Trophoblast cell (in vitro differentiated cells and primary cell): Measurements from ENCODE around the gene SND1.

ENCODE experiments used
- DNase-seq, 2 donors: peaks; one replicate each; pipeline ENCODE4 v3.0.0-alpha.2; 2016
- H2AFZ ChIP-seq: 2 replicates; pipeline ENCODE4 v1.6.1; 2013; ENCODE audit warnings: low read length, moderate library complexity, mild to moderate bottlenecking; ENCODE audit not compliant: insufficient read depth, poor library complexity
- H2AK5ac ChIP-seq: 2 replicates; pipeline ENCODE4 v1.6.1; 2013; ENCODE audit warnings: mild to moderate bottlenecking, low read length
- H2BK120ac ChIP-seq: 2 replicates; pipeline ENCODE4 v1.6.1; 2013; ENCODE audit warnings: low read length, mild to moderate bottlenecking, moderate library complexity; ENCODE audit not compliant: insufficient read depth, poor library complexity
- H2BK12ac ChIP-seq: 2 replicates; pipeline ENCODE4 v1.6.1; 2013; ENCODE audit warnings: mild to moderate bottlenecking, low read length, moderate library complexity
- H2BK5ac ChIP-seq: 2 replicates; pipeline ENCODE4 v1.6.1; 2013; ENCODE audit warnings: low read length, low read depth, moderate library complexity, mild to moderate bottlenecking; ENCODE audit not compliant: poor library complexity
- H3K14ac ChIP-seq: 2 replicates; pipeline ENCODE4 v1.6.1; 2013; ENCODE audit warnings: mild to moderate bottlenecking, low read length
- H3K18ac ChIP-seq: 2 replicates; pipeline ENCODE4 v1.6.1; 2013; ENCODE audit warnings: mild to moderate bottlenecking, low read length
- H3K23ac ChIP-seq: 2 replicates; pipeline ENCODE4 v1.6.1; 2013; ENCODE audit warnings: low read length
- H3K27ac ChIP-seq: 2 replicates; pipeline ENCODE4 v1.5.1; 2013; ENCODE audit warnings: low read depth, mild to moderate bottlenecking, inconsistent platforms, low read length, moderate library complexity
- H3K27me3 ChIP-seq: 2 replicates; pipeline ENCODE4 v1.6.1; 2013; ENCODE audit warnings: inconsistent platforms, mild to moderate bottlenecking, low read length, moderate library complexity; ENCODE audit not compliant: insufficient read depth
- H3K36me3 ChIP-seq, 2 experiments: 1 replicate in 1 of 2; 2 replicates in 1 of 2; pipeline ENCODE4 v1.6.1; 2013; ENCODE audit warnings: low read length in 2 of 2, mild to moderate bottlenecking in 2 of 2, moderate library complexity in 1 of 2; ENCODE audit not compliant: insufficient read depth in 2 of 2, control insufficient read depth in 1 of 2
- H3K4ac ChIP-seq: 2 replicates; pipeline ENCODE4 v1.6.1; 2013; ENCODE audit warnings: low read depth, mild to moderate bottlenecking, low read length, moderate library complexity
- H3K4me1 ChIP-seq, 2 experiments: 1 replicate in 1 of 2; 2 replicates in 1 of 2; pipeline ENCODE4 v1.6.1; 2013; ENCODE audit warnings: low read length in 2 of 2, mild to moderate bottlenecking in 2 of 2, moderate library complexity in 1 of 2; ENCODE audit not compliant: insufficient read depth in 2 of 2, control insufficient read depth in 1 of 2
- H3K4me2 ChIP-seq: 2 replicates; pipeline ENCODE4 v1.6.1; 2013; ENCODE audit warnings: inconsistent platforms, mild to moderate bottlenecking, low read length, moderate library complexity
- H3K4me3 ChIP-seq: 2 replicates; pipeline ENCODE4 v1.5.1; 2013; ENCODE audit warnings: mild to moderate bottlenecking, low read depth, low read length, inconsistent platforms
- H3K79me1 ChIP-seq: one replicate; pipeline ENCODE4 v1.6.1; 2013; ENCODE audit warnings: low read length
- H3K79me2 ChIP-seq: 2 replicates; pipeline ENCODE4 v1.6.1; 2013; ENCODE audit warnings: low read length, mild to moderate bottlenecking; ENCODE audit not compliant: control insufficient read depth, insufficient read depth, poor library complexity
- H3K9ac ChIP-seq: 2 replicates; pipeline ENCODE4 v1.6.1; 2013; ENCODE audit warnings: mild to moderate bottlenecking, low read length
- H3K9me3 ChIP-seq: 2 replicates; pipeline ENCODE4 v1.6.1; 2013; ENCODE audit warnings: low read depth, mild to moderate bottlenecking, control low read depth, inconsistent platforms, low read length; ENCODE audit not compliant: insufficient read depth
- H4K12ac ChIP-seq: 2 replicates; pipeline ENCODE4 v1.6.1; 2013; ENCODE audit warnings: low read depth, mild to moderate bottlenecking, low read length, moderate library complexity
- H4K8ac ChIP-seq: 2 replicates; pipeline ENCODE4 v1.6.1; 2013; ENCODE audit warnings: low read depth, mild to moderate bottlenecking, low read length, moderate library complexity
- H4K91ac ChIP-seq: one replicate; pipeline ENCODE4 v1.6.1; 2013; ENCODE audit warnings: low read depth, mild to moderate bottlenecking, low read length, moderate library complexity
- WGBS: extraction: QIAGEN DNeasy Blood & Tissue Kit; methylation state at CpG from one replicate; pipeline ENCODE4 v1.1.7; 2013; ENCODE audit warnings: missing lambda C conversion rate; ENCODE audit not compliant: insufficient read length, insufficient coverage; ENCODE audit errors: extremely low coverage; 5-methylcytosine and 5-hydroxymethylcytosine counted together

The SND1 gene

GRCh38 chr7:128044064-128044463, 392.1 kb downstream of the SND1 start:
- no peaks in the 10 kb centered on the region for H3K4me1 ChIP-seq
- WGBS = no CpG with 5 or more reads among the region's 5 CpGs
- H3K4me2 ChIP-seq = no peak overlapping the region

GRCh38 chr7:128045158-128045557, 393.2 kb downstream of the SND1 start:
- Histone ChIP-seq H2BK12ac (no peak overlapping the region), H2AK5ac (no peak overlapping the region), H3K9ac (no peak overlapping the region), H3K14ac (no peak overlapping the region), H4K12ac (no peak overlapping the region), H3K27ac (no peak overlapping the region), H4K91ac (no peak overlapping the region), H3K4me1 (no peaks in the 10 kb centered on the region), H3K79me1 (no peaks in the 10 kb centered on the region), H3K36me3 (peaks cover 0 to 8% of the 10 kb centered on the region in 2 experiments), H3K9me3 (no peaks in the 10 kb centered on the region), H2BK5ac (no peak overlapping the region), H2AFZ (no peak overlapping the region), H2BK120ac (no peak overlapping the region), H4K8ac (no peak overlapping the region), H3K18ac (no peak overlapping the region), H3K4ac (no peak overlapping the region), H3K23ac (no peak overlapping the region), H3K4me3 (no peak overlapping the region), H3K4me2 (no peak overlapping the region), H3K79me2 (no peaks in the 10 kb centered on the region), H3K27me3 (no peaks in the 10 kb centered on the region)
- DNase-seq = no peak
- no CpG with 5 or more reads among the region's 1 CpG for WGBS

More at GRCh38 chr7:128044064-128044463, 392.1 kb downstream of the SND1 start:
- H3K9ac ChIP-seq = no peak overlapping the region
- H3K4ac ChIP-seq = no peak overlapping the region
- peaks cover 0 to 8% of the 10 kb centered on the region in 2 experiments for H3K36me3 ChIP-seq
- H3K27me3 ChIP-seq = no peaks in the 10 kb centered on the region
- H3K4me3 ChIP-seq = no peak overlapping the region
- no peak overlapping the region for H4K91ac ChIP-seq
- H4K8ac ChIP-seq = no peak overlapping the region
- DNase-seq = no peak
- H2BK5ac ChIP-seq = no peak overlapping the region
- H3K79me2 ChIP-seq = no peaks in the 10 kb centered on the region
- H3K23ac ChIP-seq = no peak overlapping the region
- no peaks in the 10 kb centered on the region for H3K9me3 ChIP-seq
- H3K27ac ChIP-seq = no peak overlapping the region
- no peak overlapping the region for H2AFZ ChIP-seq
- H3K14ac ChIP-seq = no peak overlapping the region
- H2BK120ac ChIP-seq = no peak overlapping the region
- no peak overlapping the region for H3K18ac ChIP-seq
- no peaks in the 10 kb centered on the region for H3K79me1 ChIP-seq
- H2AK5ac ChIP-seq = no peak overlapping the region
- H2BK12ac ChIP-seq = no peak overlapping the region
- no peak overlapping the region for H4K12ac ChIP-seq

GRCh38 chr7:128045766-128046165, 393.8 kb downstream of the SND1 start:
- peaks cover 0 to 8% of the 10 kb centered on the region in 2 experiments for H3K36me3 ChIP-seq
- no peaks in the 10 kb centered on the region for H3K27me3 ChIP-seq
- no peak overlapping the region for H3K4me2 ChIP-seq
- H3K79me1 ChIP-seq = no peaks in the 10 kb centered on the region
- H2AK5ac ChIP-seq = no peak overlapping the region
- no CpG with 5 or more reads among the region's 1 CpG for WGBS
- no peak overlapping the region for H3K18ac ChIP-seq
- no peak overlapping the region for H3K27ac ChIP-seq
- no peak for DNase-seq
- H3K4ac ChIP-seq = no peak overlapping the region
- no peak overlapping the region for H3K9ac ChIP-seq
- no peak overlapping the region for H4K8ac ChIP-seq
- no peak overlapping the region for H3K14ac ChIP-seq
- H2BK12ac ChIP-seq = no peak overlapping the region
- H2BK120ac ChIP-seq = no peak overlapping the region
- H4K91ac ChIP-seq = no peak overlapping the region
- H4K12ac ChIP-seq = no peak overlapping the region
- no peaks in the 10 kb centered on the region for H3K4me1 ChIP-seq
- no peaks in the 10 kb centered on the region for H3K9me3 ChIP-seq
- H3K23ac ChIP-seq = no peak overlapping the region
- no peak overlapping the region for H2BK5ac ChIP-seq
- no peaks in the 10 kb centered on the region for H3K79me2 ChIP-seq
- H3K4me3 ChIP-seq = no peak overlapping the region
- H2AFZ ChIP-seq = no peak overlapping the region

GRCh38 chr7:128052404-128052803, 400.4 kb downstream of the SND1 start:
- Histone ChIP-seq H2BK5ac (no peak overlapping the region), H2BK12ac (no peak overlapping the region), H3K4ac (no peak overlapping the region), H3K18ac (no peak overlapping the region), H3K36me3 (peaks cover 2 to 4% of the 10 kb centered on the region in 2 experiments), H3K14ac (no peak overlapping the region), H3K4me1 (peaks cover 4 to 6% of the 10 kb centered on the region in 2 experiments), H4K12ac (no peak overlapping the region), H3K23ac (no peak overlapping the region), H3K27me3 (no peaks in the 10 kb centered on the region), H2AK5ac (no peak overlapping the region), H2BK120ac (no peak overlapping the region), H3K4me3 (no peak overlapping the region), H4K91ac (no peak overlapping the region), H3K79me1 (no peaks in the 10 kb centered on the region), H3K4me2 (no peak overlapping the region), H3K27ac (no peak overlapping the region), H3K9me3 (peaks cover 1% of the 10 kb centered on the region), H3K9ac (no peak overlapping the region), H4K8ac (no peak overlapping the region), H2AFZ (no peak overlapping the region), H3K79me2 (no peaks in the 10 kb centered on the region)
- DNase-seq = no peak
- WGBS = no CpG with 5 or more reads among the region's 9 CpGs
